ENCODE measurements around the gene PTPRM.

GRCh38 chr18:8063733-8064132 lies 496.6 kb downstream of the PTPRM start:
- TF ChIP-seq POLR2A (IDR thresholded peaks at IDR 0.05; ENCODE audit: low read depth, low read length) (no peak), POLR2AphosphoS5 (IDR thresholded peaks at IDR 0.05; ENCODE audit: low read depth, low read length) (no peak)

Data from GM12892 (cell line).